ENCODE results near the gene JMJD1C. TPM values are rescaled to one million over a fixed set of nuclear protein-coding genes. Genes with fewer than 3 reads are reported as not detected.

Gene JMJD1C
- total and polyA plus RNA-seq, 2 donors (not counting 3 experiments of a cell fraction or from before 2014, with no cell fraction given): 32.1 to 97.1 TPM

GRCh38 chr10:63300801-63301200 is 165.0 kb downstream of the JMJD1C start:
- Histone ChIP-seq H3K36me3 (ENCODE audit: control insufficient read depth in 2 of 2, extremely low read depth in 1 of 2, insufficient read depth in 2 of 2, low read length in 2 of 2) (no peaks in the 10 kb centered on the region), H3K4me3 (replicated peaks in 1 of 3; ENCODE audit: insufficient read depth in 1 of 3, low read depth in 1 of 3, low read length in 3 of 3) (no peak overlapping the region), H3K79me2 (ENCODE audit: control insufficient read depth, insufficient read depth, low read length) (peaks cover 33% of the 10 kb centered on the region), H3K27me3 (ENCODE audit: control insufficient read depth in 2 of 2, insufficient read depth in 2 of 2, low read length in 2 of 2) (no peaks in the 10 kb centered on the region), H4K20me1 (replicated peaks; ENCODE audit: control insufficient read depth, extremely low read depth, insufficient read depth, low read length) (peaks cover 2% of the 10 kb centered on the region), H3K4me2 (ENCODE audit: insufficient read depth, low read length) (no peak overlapping the region), H3K9me3 (replicated peaks; ENCODE audit: control insufficient read depth, insufficient read depth, low read length) (no peaks in the 10 kb centered on the region), H2AFZ (ENCODE audit: low read depth, low read length) (no peak overlapping the region), H3K27ac (ENCODE audit: insufficient read depth, low read depth, low read length) (no peak overlapping the region), H3K9ac (replicated peaks; ENCODE audit: extremely low read depth, insufficient read depth, low read length) (no peak overlapping the region), H3K9me1 (replicated peaks; ENCODE audit: control insufficient read depth, extremely low read depth, insufficient read depth, low read length) (no peaks in the 10 kb centered on the region), H3K4me1 (ENCODE audit: control insufficient read depth, extremely low read depth, insufficient read depth, low read length) (no peaks in the 10 kb centered on the region)
- DNase-seq (ENCODE audit: low read depth, low spot score): no peak
- POLR2A ChIA-PET: no interaction called here
- dilution Hi-C loops (cut with MboI; ENCODE audit: extremely low pct_ligation_motif_present, low sequenced_read_pairs) (no loop called here), intact Hi-C loops (cut with micrococcal nuclease) (no loop called here)
- no TSS peak for BruUV-seq (replicated peaks)
- CTCF ChIA-PET: interaction anchor here (1.5 kb wide), 1 partner anchor 41 kb away, joined by 4 read pairs; no protein-coding TSS in a partner anchor
- FAIRE-seq: no peak
- TF ChIP-seq POLR2AphosphoS5 (IDR thresholded peaks at IDR 0.05; ENCODE audit: insufficient read depth, low read depth, low read length) (no peak), CTCF (IDR thresholded peaks at IDR 0.05; ENCODE audit: extremely low read depth in 1 of 2, insufficient read depth in 1 of 2, low read depth in 1 of 2, low read length in 2 of 2) (no peak), MYC (IDR thresholded peaks at IDR 0.05; ENCODE audit: low read depth, low read length) (no peak), GATA2 (IDR thresholded peaks at IDR 0.05; ENCODE audit: insufficient read depth, insufficient read length, low read depth, low read length) (no peak), EZH2 (IDR thresholded peaks at IDR 0.05; ENCODE audit: borderline replicate concordance, low read depth, low read length, severe bottlenecking) (no peak), JUN (IDR thresholded peaks at IDR 0.05; ENCODE audit: borderline replicate concordance, insufficient read depth, insufficient read length, low read depth) (no peak), POLR2A (IDR thresholded peaks at IDR 0.05; ENCODE audit: low read depth, low read length) (no peak)
- TF ChIP-seq, protein P1, sequence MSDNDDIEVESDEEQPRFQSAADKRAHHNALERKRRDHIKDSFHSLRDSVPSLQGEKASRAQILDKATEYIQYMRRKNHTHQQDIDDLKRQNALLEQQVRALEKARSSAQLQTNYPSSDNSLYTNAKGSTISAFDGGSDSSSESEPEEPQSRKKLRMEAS (IDR thresholded peaks at IDR 0.05; ENCODE audit: insufficient read depth, insufficient read length): no peak

All from endothelial cell of umbilical vein (primary cell).